HAP-1 (cell line): ENCODE measurements around the gene GIMAP1.

Source experiments
- DNase-seq, 2 experiments: peaks; one replicate each; pipeline ENCODE4 v3.0.0-alpha.2; 2016 to 2020; ENCODE audit warnings: low spot score in 2 of 2
- H3K27me3 ChIP-seq: fragments of 250-450 bp; sonication (Bioruptor Pico); 2 replicates; pipeline ENCODE4 v1.5.1; 2020; ENCODE audit warnings: low read depth, mild to moderate bottlenecking, moderate library complexity
- H3K36me3 ChIP-seq: fragments of 250-450 bp; sonication (Bioruptor Pico); replicated peaks from 2 replicates; pipeline ENCODE4 v1.5.1; 2020; ENCODE audit warnings: mild to moderate bottlenecking
- H3K4me1 ChIP-seq: fragments of 250-450 bp; sonication (Bioruptor Pico); 2 replicates; pipeline ENCODE4 v1.5.1; 2020; ENCODE audit warnings: mild to moderate bottlenecking
- H3K4me3 ChIP-seq: fragments of 250-450 bp; sonication (Bioruptor Pico); 2 replicates; pipeline ENCODE4 v1.5.1; 2020; ENCODE audit warnings: mild to moderate bottlenecking, moderate library complexity
- H3K9me3 ChIP-seq: fragments of 250-450 bp; sonication (Bioruptor Pico); 2 replicates; pipeline ENCODE4 v1.5.1; 2020; ENCODE audit warnings: mild to moderate bottlenecking, moderate library complexity
- in situ Hi-C: fragments of 300-500 bp; cut with MboI; formaldehyde crosslinking; loops from 3 replicates; pipeline ENCODE4 v1.14.3; 2020; ENCODE audit warnings: low sequenced_read_pairs, inconsistent platforms, mixed read lengths

Gene GIMAP1

DNA sequence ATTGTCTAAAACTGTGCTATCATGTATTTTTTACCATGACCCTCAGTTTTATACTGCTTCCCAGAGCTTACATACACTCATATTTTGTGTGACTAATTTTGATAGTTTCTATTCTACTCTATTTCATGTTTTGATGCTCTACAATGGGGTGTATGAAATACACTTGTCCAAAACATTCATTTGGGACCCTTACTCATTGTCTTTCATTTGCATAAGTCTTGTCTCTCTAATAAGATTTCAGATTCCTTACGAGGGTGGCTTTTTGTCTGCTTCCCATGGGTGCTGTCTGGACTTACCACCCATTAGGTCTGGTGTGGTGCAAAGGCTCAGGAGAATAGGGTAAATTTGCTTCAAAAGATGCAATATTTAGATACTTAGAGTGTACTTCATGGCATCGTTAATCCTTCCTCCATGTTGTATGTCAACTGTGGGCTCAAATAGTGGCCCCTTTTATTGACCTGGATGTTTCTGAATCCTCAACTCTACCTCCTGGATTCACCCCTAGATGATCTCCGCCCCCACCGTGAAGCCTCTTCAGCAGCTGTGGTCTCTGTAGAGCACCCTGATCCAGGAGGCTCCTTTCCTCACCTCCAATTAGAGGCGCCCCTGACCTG is 17.2 kb downstream of the GIMAP1 start:
- no peak overlapping the region for H3K4me3 ChIP-seq
- in situ Hi-C loops, result no loop called here
- H3K9me3 ChIP-seq, result no peaks in the 10 kb centered on the region
- H3K36me3 ChIP-seq, result no peaks in the 10 kb centered on the region
- DNase-seq, result no peak
- H3K4me1 ChIP-seq, result peaks cover 5% of the 10 kb centered on the region
- H3K27me3 ChIP-seq, result peaks cover 6% of the 10 kb centered on the region; the same call in 1 of the 2 replicates

DNA sequence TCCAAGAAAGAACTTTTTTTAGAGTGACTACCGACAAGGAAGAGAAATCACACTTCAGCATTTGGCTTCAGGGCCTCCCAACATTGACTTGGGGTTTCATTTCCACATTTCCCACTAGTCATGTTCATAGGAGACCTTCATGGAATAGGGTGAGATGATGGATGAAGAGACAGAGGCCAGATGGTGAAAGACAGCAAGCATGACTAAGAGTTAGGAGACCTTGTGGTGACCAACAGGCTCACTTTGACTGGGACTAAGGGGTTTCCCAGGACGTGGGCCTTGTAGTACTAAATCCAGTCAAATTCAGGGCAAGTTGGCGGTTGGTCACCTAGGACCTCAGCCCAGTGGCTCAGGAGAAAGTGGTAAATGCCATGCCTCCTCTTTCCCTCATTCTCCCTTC is 17.8 kb downstream of the GIMAP1 start:
- in situ Hi-C loops, result no loop called here
- Histone ChIP-seq H3K4me1 (peaks cover 5% of the 10 kb centered on the region), H3K4me3 (no peak overlapping the region), H3K27me3 (peaks cover 7% of the 10 kb centered on the region; the same call in 1 of the 2 replicates), H3K9me3 (no peaks in the 10 kb centered on the region), H3K36me3 (no peaks in the 10 kb centered on the region)
- no peak for DNase-seq

- Histone ChIP-seq H3K36me3 (no peaks in the 10 kb centered on the region), H3K4me1 (peaks cover 5% of the 10 kb centered on the region), H3K4me3 (no peak overlapping the region), H3K27me3 (peaks cover 8% of the 10 kb centered on the region; the same call in 1 of the 2 replicates), H3K9me3 (no peaks in the 10 kb centered on the region)
- peak; percentile 35 to 55 for DNase-seq
- in situ Hi-C loops, result no loop called here
These were observed 19.4 kb downstream of the GIMAP1 start for GRCh38 chr7:150735596-150736358.

GRCh38 chr7:150736864-150737263 is 20.5 kb downstream of the GIMAP1 start:
- H3K36me3 ChIP-seq, result no peaks in the 10 kb centered on the region
- peaks cover 8% of the 10 kb centered on the region; the same call in 1 of the 2 replicates for H3K27me3 ChIP-seq
- H3K9me3 ChIP-seq, result no peaks in the 10 kb centered on the region
- no peak for DNase-seq
- in situ Hi-C loops, result no loop called here
- H3K4me1 ChIP-seq, result peaks cover 5% of the 10 kb centered on the region
- H3K4me3 ChIP-seq, result no peak overlapping the region

DNA sequence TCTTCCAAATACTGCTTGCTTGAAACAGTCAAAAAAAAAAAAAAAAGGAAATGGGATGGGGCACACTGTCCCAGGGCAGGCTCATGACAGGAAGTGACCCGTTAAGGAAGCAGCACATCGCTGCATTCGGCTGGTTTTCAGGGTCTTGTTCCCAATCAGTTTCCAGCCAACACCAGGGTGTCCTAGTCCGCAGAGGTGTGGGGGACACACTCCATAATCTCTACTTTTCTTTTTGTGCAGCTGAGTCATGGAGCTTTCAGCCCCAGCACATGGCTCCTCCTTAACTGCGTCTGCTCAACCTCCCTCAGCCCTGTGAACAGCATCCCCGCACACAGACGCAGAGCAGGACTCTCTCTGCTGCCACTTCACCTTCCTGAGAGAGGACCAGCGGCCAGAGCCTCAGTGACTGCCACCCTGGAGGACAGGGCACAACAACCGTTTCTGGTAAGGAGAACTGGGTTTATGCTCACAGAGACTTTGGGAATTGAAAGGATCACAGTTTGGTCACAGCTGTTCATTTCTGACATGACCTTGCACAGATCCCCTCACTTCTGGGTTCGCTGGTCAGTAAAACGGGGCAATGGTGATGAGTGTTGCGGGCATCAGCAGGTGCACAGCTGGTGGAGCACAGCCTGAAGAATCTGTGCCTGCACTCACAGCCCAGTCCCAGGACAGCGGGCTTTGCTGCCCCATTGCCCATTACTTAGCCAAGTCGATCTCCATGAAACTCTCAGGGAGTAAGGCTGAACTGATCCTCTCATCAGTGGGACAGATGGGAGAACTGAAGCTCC is 21.0 kb downstream of the GIMAP1 start, which contains the start of gene GIMAP5:
Gene GIMAP5, plus strand, starts transcription at position 154 of the 791 bp plus-strand sequence. CDS start 3,467 bp downstream, outside the sequence.
- no peaks in the 10 kb centered on the region for H3K9me3 ChIP-seq
- no peak within 1 kb of the TSS for H3K4me3 ChIP-seq
- H3K4me1 ChIP-seq, result peaks cover 5% of the 10 kb centered on the region
- DNase-seq, result no peak
- in situ Hi-C loops, result no loop called here
- H3K27me3 ChIP-seq, result peaks cover 8% of the 10 kb centered on the region; the same call in 1 of the 2 replicates
- no peaks in the 10 kb centered on the region for H3K36me3 ChIP-seq

- no peak overlapping the region for H3K4me3 ChIP-seq
- H3K27me3 ChIP-seq, result peaks cover 8% of the 10 kb centered on the region; the same call in 1 of the 2 replicates
- H3K36me3 ChIP-seq, result no peaks in the 10 kb centered on the region
- in situ Hi-C loops, result no loop called here
- no peak for DNase-seq
- no peaks in the 10 kb centered on the region for H3K9me3 ChIP-seq
- peaks cover 5% of the 10 kb centered on the region for H3K4me1 ChIP-seq
These were observed 21.7 kb downstream of the GIMAP1 start for GRCh38 chr7:150738092-150738491.

GRCh38 chr7:150738591-150739001 is 22.2 kb downstream of the GIMAP1 start:
- Histone ChIP-seq H3K9me3 (no peaks in the 10 kb centered on the region), H3K36me3 (no peaks in the 10 kb centered on the region), H3K4me1 (peaks cover 5% of the 10 kb centered on the region), H3K27me3 (peaks cover 8% of the 10 kb centered on the region; the same call in 1 of the 2 replicates), H3K4me3 (no peak overlapping the region)
- no peak for DNase-seq
- in situ Hi-C loops, result no loop called here

DNA sequence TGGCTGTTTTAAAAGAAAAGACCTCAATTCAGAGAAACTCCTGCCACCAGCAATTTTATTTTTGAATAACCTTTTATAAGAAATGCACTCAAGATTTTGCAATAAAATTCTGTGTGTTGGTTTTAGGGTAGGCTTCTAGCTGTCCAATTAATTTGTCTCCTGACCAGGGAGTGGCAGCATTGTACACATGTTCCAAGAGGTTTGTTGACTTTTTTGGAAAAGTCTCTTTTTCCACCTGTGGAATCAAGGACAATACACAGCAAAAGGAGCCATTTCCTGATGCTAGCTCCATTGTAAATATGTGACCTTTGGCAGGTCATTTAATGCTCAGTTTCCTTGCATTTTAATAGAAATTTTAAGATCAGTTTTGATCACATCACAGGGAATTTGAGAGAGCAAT is 22.6 kb downstream of the GIMAP1 start:
- Histone ChIP-seq H3K4me1 (peaks cover 5% of the 10 kb centered on the region), H3K27me3 (peaks cover 8% of the 10 kb centered on the region; the same call in 1 of the 2 replicates), H3K36me3 (no peaks in the 10 kb centered on the region), H3K9me3 (no peaks in the 10 kb centered on the region), H3K4me3 (no peak overlapping the region)
- DNase-seq, result no peak
- in situ Hi-C loops, result no loop called here

GRCh38 chr7:150740053-150740452 is 23.6 kb downstream of the GIMAP1 start:
- Histone ChIP-seq H3K4me1 (peaks cover 5% of the 10 kb centered on the region), H3K4me3 (no peak overlapping the region), H3K36me3 (no peaks in the 10 kb centered on the region), H3K27me3 (peaks cover 8% of the 10 kb centered on the region; the same call in 1 of the 2 replicates), H3K9me3 (no peaks in the 10 kb centered on the region)
- in situ Hi-C loops, result no loop called here
- no peak for DNase-seq

GRCh38 chr7:150742286-150742968 is 26.0 kb downstream of the GIMAP1 start:
- no peak overlapping the region for H3K4me3 ChIP-seq
- no peaks in the 10 kb centered on the region for H3K4me1 ChIP-seq
- in situ Hi-C loops, result no loop called here
- H3K9me3 ChIP-seq, result no peaks in the 10 kb centered on the region
- H3K36me3 ChIP-seq, result no peaks in the 10 kb centered on the region
- DNase-seq, result no peak
- peaks cover 8% of the 10 kb centered on the region for H3K27me3 ChIP-seq

DNA sequence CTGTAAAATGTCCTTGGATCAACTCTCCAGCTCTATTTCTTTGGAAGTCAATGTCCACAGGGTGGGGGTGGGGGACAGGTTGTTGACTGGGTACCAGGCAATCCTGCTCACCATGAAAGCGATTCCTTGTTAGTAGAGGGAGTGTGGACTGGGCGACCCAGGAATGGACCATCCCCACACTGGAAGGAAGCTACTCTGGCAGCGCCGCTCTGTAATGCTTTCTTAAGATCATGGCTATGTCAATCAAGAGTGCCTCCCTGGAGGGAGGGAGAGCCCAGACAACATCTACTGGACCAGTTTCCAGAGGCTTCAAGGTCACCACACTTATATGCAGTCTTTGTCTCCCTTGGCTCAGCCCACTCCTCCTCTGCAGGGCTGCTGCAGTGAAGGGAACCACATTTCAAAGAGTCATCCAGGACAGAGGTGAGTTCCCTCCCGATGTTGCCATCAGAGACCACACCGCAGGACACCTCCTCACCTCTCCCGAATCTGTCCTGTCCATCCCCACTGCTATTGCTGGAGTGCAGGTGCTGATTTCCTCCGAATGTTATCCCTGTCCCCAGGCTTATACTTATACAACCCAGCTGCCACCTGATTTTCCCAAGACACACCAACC is 27.7 kb downstream of the GIMAP1 start:
- H3K4me3 ChIP-seq, result no peak overlapping the region
- peaks cover 2% of the 10 kb centered on the region for H3K27me3 ChIP-seq
- no peak for DNase-seq
- H3K36me3 ChIP-seq, result no peaks in the 10 kb centered on the region
- H3K4me1 ChIP-seq, result no peaks in the 10 kb centered on the region
- in situ Hi-C loops, result no loop called here
- no peaks in the 10 kb centered on the region for H3K9me3 ChIP-seq

GRCh38 chr7:150745086-150745485 is 28.7 kb downstream of the GIMAP1 start:
- Histone ChIP-seq H3K4me3 (no peak overlapping the region), H3K9me3 (no peaks in the 10 kb centered on the region), H3K36me3 (no peaks in the 10 kb centered on the region), H3K4me1 (no peaks in the 10 kb centered on the region), H3K27me3 (no peaks in the 10 kb centered on the region; the same call in 1 of the 2 replicates)
- in situ Hi-C loops, result no loop called here
- no peak for DNase-seq

- Histone ChIP-seq H3K27me3 (no peaks in the 10 kb centered on the region; the same call in 1 of the 2 replicates), H3K4me1 (no peaks in the 10 kb centered on the region), H3K36me3 (no peaks in the 10 kb centered on the region), H3K9me3 (no peaks in the 10 kb centered on the region), H3K4me3 (no peak overlapping the region)
- no peak for DNase-seq
- in situ Hi-C loops, result no loop called here
These were observed 29.5 kb downstream of the GIMAP1 start for GRCh38 chr7:150745876-150746275.
